HUES64 (cell line): Measurements from ENCODE around the gene TRIM29.

Experiments
- H3K27ac ChIP-seq: 2 replicates; pipeline ENCODE4 v1.7.0; 2013; ENCODE audit warnings: low read depth, low read length, inconsistent platforms
- H3K27me3 ChIP-seq: 2 replicates; pipeline ENCODE4 v1.6.1; 2013; ENCODE audit warnings: mild to moderate bottlenecking, low read length; ENCODE audit not compliant: insufficient read depth
- H3K36me3 ChIP-seq: 2 replicates; pipeline ENCODE4 v1.6.1; 2013; ENCODE audit warnings: mild to moderate bottlenecking, low read length; ENCODE audit not compliant: insufficient read depth
- H3K4me1 ChIP-seq: 2 replicates; pipeline ENCODE4 v1.6.1; 2013; ENCODE audit warnings: mild to moderate bottlenecking, low read length, moderate library complexity; ENCODE audit not compliant: insufficient read depth
- H3K4me3 ChIP-seq: 2 replicates; pipeline ENCODE4 v1.5.1; 2013; ENCODE audit warnings: mild to moderate bottlenecking, low read length, moderate library complexity
- H3K9ac ChIP-seq: 2 replicates; pipeline ENCODE4 v1.6.1; 2013; ENCODE audit warnings: mild to moderate bottlenecking, low read depth, low read length
- H3K9me3 ChIP-seq: 2 replicates; pipeline ENCODE4 v1.6.1; 2013; ENCODE audit warnings: low read depth, low read length; ENCODE audit not compliant: insufficient read depth
- WGBS: fragments of 150-250, 120-280 bp; methylation state at CpG from one replicate; pipeline ENCODE4 v1.1.7; 2013; ENCODE audit warnings: missing lambda C conversion rate; 5-methylcytosine and 5-hydroxymethylcytosine counted together

Gene TRIM29

GRCh38 chr11:120086651-120087050 is 51.3 kb downstream of the TRIM29 start:
- Histone ChIP-seq H3K27me3 (no peaks in the 10 kb centered on the region), H3K36me3 (no peaks in the 10 kb centered on the region)
- WGBS: 58% methylated on average over 8 of the region's 9 CpGs

GRCh38 chr11:120079750-120080610 is 57.9 kb downstream of the TRIM29 start:
- H3K9me3 ChIP-seq: peaks cover 20% of the 10 kb centered on the region
- no peak overlapping the region for H3K4me3 ChIP-seq
- H3K27me3 ChIP-seq: peaks cover 8% of the 10 kb centered on the region; the same call in 1 of the 2 replicates
- 58% methylated on average over 17 of the region's 18 CpGs for WGBS
- H3K9ac ChIP-seq: no peak overlapping the region
- H3K36me3 ChIP-seq: no peaks in the 10 kb centered on the region
- H3K4me1 ChIP-seq: no peaks in the 10 kb centered on the region
- H3K27ac ChIP-seq: no peak overlapping the region

More at GRCh38 chr11:120086651-120087050, 51.3 kb downstream of the TRIM29 start:
- H3K27ac ChIP-seq: no peak overlapping the region
- H3K9me3 ChIP-seq: peaks cover 23% of the 10 kb centered on the region
- no peak overlapping the region for H3K4me3 ChIP-seq
- no peak overlapping the region for H3K9ac ChIP-seq
- no peaks in the 10 kb centered on the region for H3K4me1 ChIP-seq

GRCh38 chr11:120078397-120078796 is 59.5 kb downstream of the TRIM29 start:
- Histone ChIP-seq H3K9me3 (peaks cover 14% of the 10 kb centered on the region), H3K4me3 (no peak overlapping the region), H3K4me1 (no peaks in the 10 kb centered on the region), H3K27me3 (peaks cover 8% of the 10 kb centered on the region; the same call in 1 of the 2 replicates), H3K9ac (no peak overlapping the region), H3K27ac (no peak overlapping the region), H3K36me3 (no peaks in the 10 kb centered on the region)
- whole genome bisulfite sequencing: 83% methylated on average over 5 of the region's 5 CpGs

GRCh38 chr11:120074076-120074475 is 63.8 kb downstream of the TRIM29 start:
- Histone ChIP-seq H3K9ac (no peak overlapping the region), H3K36me3 (no peaks in the 10 kb centered on the region), H3K4me3 (no peak overlapping the region), H3K27ac (no peak overlapping the region), H3K9me3 (no peaks in the 10 kb centered on the region), H3K27me3 (peaks cover 5% of the 10 kb centered on the region; the same call in 1 of the 2 replicates), H3K4me1 (no peaks in the 10 kb centered on the region)
- WGBS: 89% methylated on average over 3 of the region's 3 CpGs

- H3K27ac ChIP-seq: no peak overlapping the region
- no peaks in the 10 kb centered on the region for H3K27me3 ChIP-seq
- no peaks in the 10 kb centered on the region for H3K9me3 ChIP-seq
- no peak overlapping the region for H3K9ac ChIP-seq
- H3K36me3 ChIP-seq: no peaks in the 10 kb centered on the region
- 94% methylated on average over 16 of the region's 16 CpGs for WGBS
- H3K4me3 ChIP-seq: no peak overlapping the region
- no peaks in the 10 kb centered on the region for H3K4me1 ChIP-seq
Measured at GRCh38 chr11:120073196-120073595, 64.7 kb downstream of the TRIM29 start.

GRCh38 chr11:120068114-120068573 is 69.8 kb downstream of the TRIM29 start:
- H3K9ac ChIP-seq: no peak overlapping the region
- H3K27me3 ChIP-seq: no peaks in the 10 kb centered on the region
- WGBS: 87% methylated on average over 8 of the region's 8 CpGs
- no peaks in the 10 kb centered on the region for H3K36me3 ChIP-seq
- H3K4me1 ChIP-seq: peaks cover under 1% of the 10 kb centered on the region; the same call in 1 of the 2 replicates
- no peaks in the 10 kb centered on the region for H3K9me3 ChIP-seq
- no peak overlapping the region for H3K4me3 ChIP-seq
- no peak overlapping the region for H3K27ac ChIP-seq

- no peak overlapping the region for H3K27ac ChIP-seq
- no peak overlapping the region for H3K9ac ChIP-seq
- no peaks in the 10 kb centered on the region for H3K36me3 ChIP-seq
- 69% methylated on average over 8 of the region's 8 CpGs for WGBS
- H3K27me3 ChIP-seq: no peaks in the 10 kb centered on the region
- no peak overlapping the region for H3K4me3 ChIP-seq
- peaks cover 6% of the 10 kb centered on the region for H3K4me1 ChIP-seq
- H3K9me3 ChIP-seq: no peaks in the 10 kb centered on the region
Measured at GRCh38 chr11:120067438-120068113, 70.3 kb downstream of the TRIM29 start.

- H3K4me1 ChIP-seq: peaks cover 10% of the 10 kb centered on the region
- H3K9ac ChIP-seq: no peak overlapping the region
- H3K9me3 ChIP-seq: no peaks in the 10 kb centered on the region
- H3K36me3 ChIP-seq: no peaks in the 10 kb centered on the region
- no peak overlapping the region for H3K4me3 ChIP-seq
- H3K27me3 ChIP-seq: no peaks in the 10 kb centered on the region
- H3K27ac ChIP-seq: no peak overlapping the region
- 92% methylated on average over 11 of the region's 11 CpGs for WGBS
Measured at GRCh38 chr11:120066738-120067437, 71.0 kb downstream of the TRIM29 start.

- Histone ChIP-seq H3K9me3 (no peaks in the 10 kb centered on the region), H3K27ac (no peak overlapping the region), H3K36me3 (no peaks in the 10 kb centered on the region), H3K9ac (no peak overlapping the region), H3K27me3 (no peaks in the 10 kb centered on the region), H3K4me3 (no peak overlapping the region), H3K4me1 (peaks cover 19% of the 10 kb centered on the region)
- 81% methylated on average over 3 of the region's 3 CpGs for WGBS
Measured at GRCh38 chr11:120065876-120066275, 72.0 kb downstream of the TRIM29 start.

- Histone ChIP-seq H3K4me3 (no peak overlapping the region), H3K36me3 (no peaks in the 10 kb centered on the region), H3K27ac (no peak overlapping the region), H3K9ac (no peak overlapping the region), H3K4me1 (peaks cover 23% of the 10 kb centered on the region), H3K9me3 (no peaks in the 10 kb centered on the region), H3K27me3 (no peaks in the 10 kb centered on the region)
- 92% methylated on average over 4 of the region's 4 CpGs for WGBS
Measured at GRCh38 chr11:120065176-120065575, 72.7 kb downstream of the TRIM29 start.

- H3K27me3 ChIP-seq: no peaks in the 10 kb centered on the region
- H3K4me1 ChIP-seq: peaks cover 29% of the 10 kb centered on the region
- no peak overlapping the region for H3K4me3 ChIP-seq
- no peaks in the 10 kb centered on the region for H3K36me3 ChIP-seq
- WGBS: 96% methylated on average over 7 of the region's 7 CpGs
- no peak overlapping the region for H3K9ac ChIP-seq
- H3K9me3 ChIP-seq: no peaks in the 10 kb centered on the region
- H3K27ac ChIP-seq: no peak overlapping the region
Measured at GRCh38 chr11:120064341-120064740, 73.6 kb downstream of the TRIM29 start.
